ENCODE results near the gene FUT8.

DNA sequence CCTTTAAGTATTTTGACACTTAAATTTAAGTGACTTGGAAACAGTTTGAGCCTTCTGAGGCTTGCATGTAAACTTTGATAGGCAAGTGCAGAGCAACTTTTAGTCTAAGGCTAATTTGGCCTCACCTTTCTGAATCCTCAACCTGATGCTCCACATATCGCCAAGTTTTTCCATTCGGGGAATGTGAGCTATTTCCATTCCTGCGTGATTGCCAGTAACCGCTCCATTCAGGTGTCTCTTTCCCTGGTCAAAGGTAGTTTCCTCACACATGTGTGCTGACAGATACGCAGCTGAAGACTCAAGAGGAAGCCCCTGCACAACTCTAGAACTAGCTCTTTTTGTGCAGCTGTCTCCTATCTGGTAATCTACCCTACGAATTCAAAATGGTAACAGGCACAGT, 25.4 kb upstream of the FUT8 start:
- no peak for TF ChIP-seq CSDC2 (CRISPR knock-in tag; IDR thresholded peaks at IDR 0.05)
- TF ChIP-seq ZFP3 (CRISPR knock-in tag; IDR thresholded peaks at IDR 0.05): no peak
- no peak for TF ChIP-seq ZFP30 (CRISPR knock-in tag; IDR thresholded peaks at IDR 0.05)
- TF ChIP-seq, protein P1, sequence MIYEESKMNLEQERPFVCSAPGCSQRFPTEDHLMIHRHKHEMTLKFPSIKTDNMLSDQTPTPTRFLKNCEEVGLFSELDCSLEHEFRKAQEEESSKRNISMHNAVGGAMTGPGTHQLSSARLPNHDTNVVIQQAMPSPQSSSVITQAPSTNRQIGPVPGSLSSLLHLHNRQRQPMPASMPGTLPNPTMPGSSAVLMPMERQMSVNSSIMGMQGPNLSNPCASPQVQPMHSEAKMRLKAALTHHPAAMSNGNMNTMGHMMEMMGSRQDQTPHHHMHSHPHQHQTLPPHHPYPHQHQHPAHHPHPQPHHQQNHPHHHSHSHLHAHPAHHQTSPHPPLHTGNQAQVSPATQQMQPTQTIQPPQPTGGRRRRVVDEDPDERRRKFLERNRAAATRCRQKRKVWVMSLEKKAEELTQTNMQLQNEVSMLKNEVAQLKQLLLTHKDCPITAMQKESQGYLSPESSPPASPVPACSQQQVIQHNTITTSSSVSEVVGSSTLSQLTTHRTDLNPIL (CRISPR knock-in tag; IDR thresholded peaks at IDR 0.05; ENCODE audit: low read depth): no peak
